Fibroblast of pulmonary artery (primary cell): ENCODE results near the gene CCL20.
"Not testable (repeated sequence)": the region's sequence is repeated elsewhere in the genome, so short reads cannot be mapped to it uniquely, and the experiment has no call there.

ENCODE experiments used
- DNase-seq: peaks from one replicate; pipeline ENCODE4 v3.0.0-alpha.2; 2010; ENCODE audit warnings: low read depth
- H3K4me3 ChIP-seq: replicated peaks from 2 replicates; pipeline ENCODE4 v1.5.1; 2011; ENCODE audit warnings: low read depth, mild to moderate bottlenecking, control low read depth, low read length, moderate library complexity
- CTCF ChIP-seq: IDR thresholded peaks from 2 replicates; pipeline ENCODE4 v1.5.1; 2011; ENCODE audit warnings: mild to moderate bottlenecking, control low read depth, low read length, inconsistent platforms; ENCODE audit errors: missing control alignments

Gene CCL20

GRCh38 chr2:227829337-227829736, 15.7 kb downstream of the CCL20 start:
- TF ChIP-seq CTCF: no peak
- H3K4me3 ChIP-seq: no peak overlapping the region
- DNase-seq: no peak

DNA sequence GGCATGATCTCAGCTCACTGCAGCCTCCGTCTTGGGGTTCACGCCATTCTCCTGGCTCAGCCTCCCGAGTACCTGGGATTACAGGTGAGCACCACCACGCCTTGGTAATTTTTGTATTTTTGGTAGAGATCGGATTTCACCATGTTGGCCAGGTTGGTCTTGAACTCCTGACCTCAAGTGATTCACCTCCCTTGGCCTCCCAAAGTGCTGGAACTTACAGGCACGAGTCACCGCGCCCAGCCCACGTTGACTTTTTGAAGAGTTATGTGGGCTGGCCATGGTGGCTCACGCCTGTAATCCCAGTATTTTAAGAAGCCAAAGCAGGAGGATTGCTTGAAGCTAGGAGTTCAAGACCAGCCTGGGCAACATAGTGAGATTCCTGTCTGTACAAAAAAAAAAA, 20.8 kb downstream of the CCL20 start:
- no peak overlapping the region for H3K4me3 ChIP-seq
- no peak for DNase-seq
- TF ChIP-seq CTCF: no peak

DNA sequence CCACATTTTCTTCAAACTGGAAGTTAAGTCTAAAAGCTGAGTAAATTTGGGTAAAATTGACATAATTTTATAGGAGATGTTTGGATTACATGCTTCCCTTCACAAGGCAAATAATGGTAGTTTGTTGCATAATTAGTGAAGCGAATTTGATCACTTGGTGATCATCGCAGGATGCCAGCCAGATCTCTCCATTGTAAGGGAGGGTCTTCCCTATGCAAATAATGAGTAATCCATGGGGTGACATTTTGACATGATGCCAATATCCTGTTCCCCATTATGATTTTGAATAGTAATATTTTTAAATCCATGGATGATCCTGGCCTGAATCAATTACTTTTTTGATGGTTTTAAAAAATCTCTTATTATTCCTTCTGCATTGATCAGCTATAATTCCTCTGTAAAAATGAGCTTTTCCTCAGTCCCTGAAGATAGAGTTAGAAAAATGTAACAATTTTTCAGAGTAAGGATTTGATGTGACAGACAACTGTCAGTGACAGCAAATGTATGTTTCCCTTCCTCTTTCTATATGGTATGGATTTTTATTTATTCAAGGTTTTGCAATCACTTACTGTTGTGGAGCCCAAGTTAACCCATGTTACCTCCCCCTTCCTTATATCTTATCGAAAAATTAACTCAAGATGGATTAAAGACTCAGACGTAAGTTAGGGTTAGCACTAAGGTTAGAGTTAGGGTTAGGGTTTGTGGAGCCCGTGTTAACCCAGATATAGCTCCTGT, 21.4 kb downstream of the CCL20 start:
- DNase-seq: no peak
- no peak for TF ChIP-seq CTCF

DNA sequence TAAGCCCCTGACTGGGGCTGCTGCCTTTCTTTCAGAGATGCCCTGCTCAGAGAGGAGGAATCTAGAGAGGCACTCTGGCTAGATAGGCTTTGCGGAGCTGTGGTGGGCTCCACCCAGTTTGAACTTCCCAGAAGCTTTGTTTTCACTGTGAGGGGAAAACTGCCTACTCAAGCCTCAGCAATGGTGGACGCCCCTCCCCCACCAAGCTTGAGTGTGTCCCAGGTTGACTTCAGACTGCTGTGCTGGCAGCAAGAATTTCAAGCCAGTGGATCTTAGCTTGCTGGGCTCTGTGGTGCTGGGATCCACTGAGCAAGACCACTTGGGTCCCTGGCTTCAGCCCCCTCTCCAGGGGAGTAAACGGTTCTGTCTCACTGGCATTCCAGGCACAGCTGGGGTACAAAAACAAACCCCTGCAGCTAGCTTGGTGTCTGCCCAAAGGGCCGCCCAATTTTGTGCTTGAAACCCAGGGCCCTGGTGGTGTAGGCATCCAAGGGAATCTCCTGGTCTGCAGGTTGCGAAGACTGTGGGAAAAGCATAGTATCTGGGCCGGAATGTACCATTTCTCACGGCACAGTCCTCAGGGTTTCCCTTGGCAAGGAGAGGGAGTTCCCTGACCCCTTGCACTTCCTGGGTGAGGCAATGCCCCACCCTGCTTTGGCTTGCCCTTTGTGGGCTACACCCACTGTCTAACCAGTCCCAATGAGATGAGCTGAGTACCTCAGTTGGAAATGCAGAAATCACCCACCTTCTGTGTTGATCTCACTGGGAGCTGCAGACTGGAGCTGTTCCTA, 25.9 kb downstream of the CCL20 start:
- H3K4me3 ChIP-seq: not testable (repeated sequence)
- DNase-seq: peak; percentile 50

More for the DNA sequence above, 21.4 kb downstream of the CCL20 start:
- H3K4me3 ChIP-seq: no peak overlapping the region

- no peak overlapping the region for H3K4me3 ChIP-seq
- no peak for TF ChIP-seq CTCF
- no peak for DNase-seq
Observed at GRCh38 chr2:227846831-227847230, 33.2 kb downstream of the CCL20 start.

DNA sequence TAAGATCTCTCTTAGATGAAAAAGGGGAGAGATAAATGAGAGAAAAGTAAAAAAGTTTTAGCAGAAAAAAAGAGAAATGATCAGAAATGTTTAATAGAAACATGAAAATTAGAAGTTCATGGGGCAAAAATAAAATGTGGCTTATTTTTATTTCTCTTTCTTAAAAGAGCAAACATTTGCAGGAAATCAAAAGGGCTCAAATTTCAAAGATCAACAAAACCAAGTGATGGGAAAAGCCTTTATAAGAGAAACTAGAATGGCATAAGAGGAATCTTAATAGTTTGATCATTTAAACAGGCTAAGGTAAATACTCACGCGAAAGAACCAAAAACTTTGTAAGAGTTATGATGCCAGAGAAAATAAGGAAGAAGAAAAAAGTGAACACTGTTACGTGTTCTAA, 34.5 kb downstream of the CCL20 start:
- H3K4me3 ChIP-seq: no peak overlapping the region
- no peak for DNase-seq
- no peak for TF ChIP-seq CTCF

DNA sequence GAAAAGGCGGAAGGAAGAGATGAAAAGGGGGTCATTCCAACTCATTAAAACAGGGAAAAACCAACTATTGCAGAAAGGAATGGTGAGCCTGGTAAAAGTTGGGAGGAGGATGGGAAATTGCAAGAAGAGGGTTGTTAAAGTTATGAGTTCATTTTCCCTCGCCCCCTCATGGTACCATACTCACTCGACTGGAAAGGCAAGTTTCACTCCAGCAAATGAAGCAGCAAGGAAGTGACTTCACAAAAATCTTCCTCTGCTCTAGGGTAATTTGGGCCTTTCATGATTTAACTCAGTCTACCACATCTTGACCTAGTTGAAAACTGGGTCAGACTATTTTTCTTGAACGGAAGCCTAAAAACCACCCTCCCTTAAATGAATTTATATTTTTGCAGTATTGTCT, 34.9 kb downstream of the CCL20 start:
- DNase-seq: no peak
- no peak for TF ChIP-seq CTCF
- H3K4me3 ChIP-seq: no peak overlapping the region
